Esophagus (tissue), 2 donors: ENCODE results near the gene NUDCD2. TPM values are rescaled to one million over a fixed set of nuclear protein-coding genes. Genes with fewer than 3 reads are reported as not detected.

Experiments
- H3K27ac ChIP-seq, 2 donors: one replicate each; pipeline ENCODE4 v1.5.1; 2013; ENCODE audit warnings: low read depth in 2 of 2, mild to moderate bottlenecking in 2 of 2, inconsistent platforms in 1 of 2, low read length in 1 of 2, moderate library complexity in 1 of 2
- H3K27me3 ChIP-seq, 2 donors: one replicate each; pipeline ENCODE4 v1.6.1; 2013; ENCODE audit warnings: low read length in 2 of 2, control low read depth in 1 of 2, mild to moderate bottlenecking in 1 of 2; ENCODE audit not compliant: insufficient read depth in 2 of 2, control insufficient read depth in 1 of 2
- H3K36me3 ChIP-seq, 2 donors: one replicate each; pipeline ENCODE4 v1.6.1; 2013; ENCODE audit warnings: low read length in 1 of 2; ENCODE audit not compliant: control insufficient read depth in 2 of 2, insufficient read depth in 2 of 2
- H3K4me1 ChIP-seq, 2 donors: one replicate each; pipeline ENCODE4 v1.6.1; 2013; ENCODE audit warnings: low read length in 1 of 2; ENCODE audit not compliant: control insufficient read depth in 2 of 2, insufficient read depth in 2 of 2
- H3K4me3 ChIP-seq, 2 donors: one replicate each; pipeline ENCODE4 v1.5.1; 2013; ENCODE audit warnings: low read length in 2 of 2, mild to moderate bottlenecking in 2 of 2, low read depth in 1 of 2, moderate library complexity in 1 of 2
- H3K9me3 ChIP-seq, 2 donors: one replicate each; pipeline ENCODE4 v1.6.1; 2013; ENCODE audit warnings: mild to moderate bottlenecking in 2 of 2, low read depth in 1 of 2, low read length in 1 of 2, moderate library complexity in 1 of 2; ENCODE audit not compliant: control insufficient read depth in 2 of 2, insufficient read depth in 1 of 2
- WGBS, 2 donors: extraction: QIAGEN DNeasy Blood & Tissue Kit; methylation state at CpG; one replicate each; pipeline ENCODE4 v1.1.7; 2013; 5-methylcytosine and 5-hydroxymethylcytosine counted together
- polyA plus RNA-seq, 2 donors: library from polyadenylated mRNA; stranded (reverse); fragments of 200-250 nt; gene quantifications; one replicate each; pipeline ENCODE4 v1.2.3, GENCODE V29; 2013
- donor health status: healthy with polysubstance abuse.
- donor health status: Bipolar disorder and iron deficiency.

Gene NUDCD2
- polyA plus RNA-seq, result 1 to 10 TPM; 4.8 to 5.4 TPM

- Histone ChIP-seq H3K4me1 (no peaks in the 10 kb centered on the region), H3K9me3 (no peaks in the 10 kb centered on the region), H3K27ac (peak within 1 kb of the TSS; percentile 97 to 99), H3K4me3 (peak within 1 kb of the TSS; percentile 87 to 92), H3K36me3 (peaks cover 0 to 2% of the 10 kb centered on the region in 2 donors), H3K27me3 (no peaks in the 10 kb centered on the region)
- 0% methylated on average over 57 to 59 of the region's 59 CpGs for WGBS, 2 donors
Observed at GRCh38 chr5:163459819-163460561, at the start of gene NUDCD2. Gene NUDCD2, minus strand, starts transcription at chr5:163460102. Its CDS starts 52 bp downstream, at chr5:163460050.

GRCh38 chr5:163509291-163509951 lies 49.5 kb upstream of the NUDCD2 start:
- Histone ChIP-seq H3K4me1 (no peaks in the 10 kb centered on the region), H3K27me3 (no peaks in the 10 kb centered on the region), H3K27ac (peak overlapping the region; percentile 14 to 68), H3K9me3 (no peaks in the 10 kb centered on the region), H3K4me3 (peak overlapping the region in 1 of 2 donors; percentile 21), H3K36me3 (no peaks in the 10 kb centered on the region)
- WGBS, 2 donors, result 9% methylated on average over 7 of the region's 7 CpGs

GRCh38 chr5:163508753-163509152 lies 48.9 kb upstream of the NUDCD2 start:
- Histone ChIP-seq H3K9me3 (no peaks in the 10 kb centered on the region), H3K4me1 (no peaks in the 10 kb centered on the region), H3K4me3 (peak overlapping the region in 1 of 2 donors; percentile 21), H3K27ac (peak overlapping the region in 1 of 2 donors; percentile 48), H3K27me3 (no peaks in the 10 kb centered on the region), H3K36me3 (no peaks in the 10 kb centered on the region)
- 12 to 29% methylated on average over 5 of the region's 5 CpGs for WGBS, 2 donors

GRCh38 chr5:163506726-163507125 lies 46.8 kb upstream of the NUDCD2 start:
- H3K27ac ChIP-seq, result peak overlapping the region in 1 of 2 donors; percentile 41
- H3K4me3 ChIP-seq, result peak overlapping the region in 1 of 2 donors; percentile 97
- no peaks in the 10 kb centered on the region for H3K36me3 ChIP-seq
- H3K9me3 ChIP-seq, result no peaks in the 10 kb centered on the region
- no peaks in the 10 kb centered on the region for H3K4me1 ChIP-seq
- 2 to 3% methylated on average over 8 of the region's 8 CpGs for WGBS, 2 donors
- no peaks in the 10 kb centered on the region for H3K27me3 ChIP-seq

- Histone ChIP-seq H3K9me3 (no peaks in the 10 kb centered on the region), H3K27me3 (no peaks in the 10 kb centered on the region), H3K27ac (peak overlapping the region; percentile 86 to 96), H3K4me1 (no peaks in the 10 kb centered on the region), H3K4me3 (peak overlapping the region; percentile 77 to 97), H3K36me3 (no peaks in the 10 kb centered on the region)
- WGBS, 2 donors, result 1 to 2% methylated on average over 9 of the region's 9 CpGs
Observed at GRCh38 chr5:163506095-163506457, 46.2 kb upstream of the NUDCD2 start.

GRCh38 chr5:163505368-163506094 lies 45.6 kb upstream of the NUDCD2 start, which contains the start of gene MAT2B:
Gene MAT2B, plus strand, starts transcription at chr5:163505619. Its CDS starts 68 bp downstream, at chr5:163505687.
- H3K27me3 ChIP-seq, result no peaks in the 10 kb centered on the region
- peak within 1 kb of the TSS; percentile 77 to 97 for H3K4me3 ChIP-seq
- no peaks in the 10 kb centered on the region for H3K36me3 ChIP-seq
- H3K27ac ChIP-seq, result peak within 1 kb of the TSS; percentile 96 to 100
- no peaks in the 10 kb centered on the region for H3K4me1 ChIP-seq
- 0 to 1% methylated on average over 58 to 64 of the region's 64 CpGs for WGBS, 2 donors
- no peaks in the 10 kb centered on the region for H3K9me3 ChIP-seq

GRCh38 chr5:163505049-163505367 lies 45.1 kb upstream of the NUDCD2 start:
- WGBS, 2 donors, result 1% methylated on average over 7 of the region's 7 CpGs
- H3K27me3 ChIP-seq, result no peaks in the 10 kb centered on the region
- H3K4me1 ChIP-seq, result no peaks in the 10 kb centered on the region
- H3K9me3 ChIP-seq, result no peaks in the 10 kb centered on the region
- H3K36me3 ChIP-seq, result no peaks in the 10 kb centered on the region
- peak overlapping the region; percentile 77 to 97 for H3K4me3 ChIP-seq
- H3K27ac ChIP-seq, result peak overlapping the region; percentile 96 to 100

GRCh38 chr5:163504079-163504931 lies 44.4 kb upstream of the NUDCD2 start:
- peak overlapping the region; percentile 89 to 96 for H3K27ac ChIP-seq
- H3K27me3 ChIP-seq, result no peaks in the 10 kb centered on the region
- no peaks in the 10 kb centered on the region for H3K4me1 ChIP-seq
- H3K36me3 ChIP-seq, result no peaks in the 10 kb centered on the region
- H3K4me3 ChIP-seq, result peak overlapping the region in 1 of 2 donors; percentile 97
- H3K9me3 ChIP-seq, result no peaks in the 10 kb centered on the region
- WGBS, 2 donors, result 0 to 1% methylated on average over 27 of the region's 27 CpGs
